GM21723 (cell line): ENCODE results near the gene CEP170B.

Source experiments
- ATAC-seq: cut with Tn5 transposase; IDR thresholded peaks from one replicate; pipeline ENCODE4 v1.9.1; 2021; ENCODE audit warnings: mild to moderate bottlenecking, moderate library complexity; ENCODE audit not compliant: unreplicated experiment

The CEP170B gene

DNA sequence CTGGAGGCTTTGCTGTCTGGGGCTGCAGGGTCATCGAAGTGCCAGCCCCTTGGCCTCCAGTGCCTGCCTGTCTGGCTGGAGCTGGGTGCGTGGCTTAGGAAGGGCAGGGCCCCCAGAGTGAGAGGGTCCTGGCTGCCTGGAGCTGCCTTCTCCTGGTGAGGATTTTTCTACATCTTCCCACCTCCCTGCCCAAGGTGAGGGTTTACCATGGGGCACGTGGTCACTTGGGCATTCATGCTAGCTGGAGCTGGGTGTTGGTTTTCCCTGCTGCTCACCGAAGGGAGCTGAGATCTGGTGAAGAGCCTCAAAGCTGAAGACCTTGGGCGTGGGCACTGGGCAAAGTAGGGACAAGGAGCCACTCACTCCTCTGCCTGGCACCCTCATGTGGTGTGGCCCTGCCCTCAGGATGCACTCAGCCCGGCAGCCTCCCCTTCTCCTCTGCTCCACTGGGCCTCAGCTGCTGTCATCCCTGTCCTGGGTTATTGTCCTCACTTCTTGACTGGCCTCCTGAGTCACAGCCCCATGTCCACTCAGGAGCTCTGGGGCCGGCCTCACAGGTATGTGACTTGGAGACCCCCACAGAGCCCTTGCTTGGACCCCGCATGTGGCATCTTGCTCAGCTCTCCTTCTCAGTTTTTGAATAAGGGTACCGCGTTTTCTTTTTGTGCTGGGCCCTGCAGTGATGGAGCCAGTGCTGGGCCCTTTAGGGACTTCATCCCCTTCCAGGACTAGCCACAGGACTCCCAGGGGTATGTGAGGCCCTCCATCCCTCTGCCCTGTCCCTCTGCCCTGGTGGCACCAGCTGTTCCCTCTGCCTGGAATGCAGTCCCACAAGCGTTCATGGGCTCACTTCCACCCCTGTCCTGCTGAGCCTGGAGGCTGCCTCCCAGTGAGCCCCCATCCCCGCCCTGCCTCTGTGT lies 1.6 kb downstream of the CEP170B start:
- no peak for ATAC-seq

DNA sequence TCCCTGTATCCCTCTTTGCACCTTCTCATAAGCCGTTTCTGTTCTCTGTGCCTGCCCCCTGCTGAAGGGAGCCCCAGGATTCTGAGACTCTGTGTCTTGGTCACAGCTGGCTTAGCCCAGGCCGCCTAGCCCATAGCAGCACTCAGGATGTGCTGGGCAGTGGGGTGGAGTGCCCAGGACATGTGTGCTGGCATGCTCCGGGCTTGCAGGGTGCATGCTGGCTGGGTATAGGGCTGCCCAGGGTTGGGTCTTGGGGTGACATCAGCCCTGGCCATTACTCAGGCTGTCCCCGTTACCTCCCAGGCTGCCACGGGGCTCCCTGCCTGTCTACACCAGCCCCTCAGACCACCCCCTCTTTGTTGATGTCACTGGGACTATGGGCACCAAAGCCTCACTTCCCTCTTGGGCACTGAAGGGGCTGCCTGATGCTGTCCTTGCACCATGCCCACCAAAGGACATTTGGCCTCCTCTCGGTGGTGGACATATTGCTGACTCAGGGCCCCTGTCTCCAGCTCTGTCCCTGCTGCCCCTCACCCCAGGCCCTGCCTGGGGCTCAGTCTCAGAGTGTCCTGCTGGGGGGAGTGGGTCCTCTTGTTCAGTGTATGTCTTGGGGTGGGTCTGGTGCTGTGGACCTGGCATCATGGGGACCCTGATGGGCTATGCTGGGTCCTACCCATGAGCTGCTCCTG lies 2.4 kb downstream of the CEP170B start:
- no peak for ATAC-seq

DNA sequence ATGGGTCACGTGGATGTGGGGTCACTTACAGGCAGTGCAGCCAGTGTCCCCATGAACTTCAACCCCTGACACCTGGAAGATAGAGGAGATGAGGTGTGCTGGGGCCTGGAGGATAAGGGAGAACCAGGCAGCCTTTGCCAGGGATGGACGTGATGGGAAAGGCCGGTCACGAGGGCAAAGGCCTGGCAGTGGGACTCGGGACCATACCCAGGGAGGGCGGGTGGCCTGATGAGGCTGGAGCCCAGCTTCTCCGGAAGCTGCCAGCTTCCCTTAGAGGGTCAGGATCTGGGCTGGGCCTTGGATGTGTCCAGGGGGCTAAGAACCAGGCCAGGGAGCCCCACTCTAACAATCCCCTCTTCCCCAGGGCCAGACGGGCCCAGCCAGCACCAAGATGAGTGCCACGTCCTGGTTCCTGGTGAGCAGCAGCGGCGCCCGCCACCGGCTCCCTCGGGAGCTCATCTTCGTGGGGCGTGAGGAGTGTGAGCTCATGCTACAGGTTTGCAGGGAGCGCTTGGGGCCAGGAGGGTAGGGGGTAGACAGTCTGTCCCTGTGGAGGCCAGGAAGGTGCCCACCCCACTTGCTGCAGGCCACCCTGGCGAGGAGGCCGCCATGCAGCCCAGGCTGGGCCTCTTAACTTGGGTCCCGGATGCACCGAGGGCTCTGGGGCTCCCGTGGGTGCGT lies 3.1 kb downstream of the CEP170B start:
- no peak for ATAC-seq

DNA sequence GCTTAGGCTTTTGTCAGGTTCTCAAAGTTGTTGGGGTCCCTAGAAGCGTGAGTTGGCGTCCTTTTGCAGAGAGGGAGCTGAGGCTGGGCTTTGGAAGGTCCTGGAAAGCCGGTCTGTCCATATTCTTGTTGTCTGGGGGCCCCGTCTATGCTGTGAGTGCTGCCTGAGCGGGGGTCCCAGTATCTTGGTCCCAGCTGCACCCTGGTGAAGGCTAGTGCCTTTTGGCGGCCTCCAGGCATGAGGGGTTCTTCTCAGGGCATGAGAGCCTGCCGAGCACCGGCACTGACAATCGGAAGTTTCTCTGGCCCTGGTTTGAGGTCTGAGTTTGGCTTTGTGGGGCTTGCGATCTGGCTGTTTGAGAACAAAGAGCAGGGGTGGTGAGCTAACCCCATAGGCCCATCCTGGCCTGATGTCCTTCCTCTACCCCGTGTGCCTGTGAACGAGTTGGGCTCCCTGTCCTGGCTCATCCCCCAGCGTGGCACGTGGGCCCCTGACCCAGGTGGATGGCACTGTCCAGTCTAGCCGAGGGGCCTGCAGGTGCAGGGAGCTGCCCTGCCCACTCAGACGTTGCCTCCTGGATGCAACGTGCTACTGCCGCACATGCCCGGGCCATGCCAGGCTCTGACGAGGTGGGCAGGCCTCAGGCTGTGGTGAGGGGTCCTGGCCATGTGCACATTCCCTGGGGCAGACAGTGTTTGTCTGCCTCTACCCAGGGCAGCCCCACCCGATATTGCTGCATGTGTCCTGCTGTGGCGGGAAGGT lies 3.9 kb downstream of the CEP170B start:
- ATAC-seq, result no peak

DNA sequence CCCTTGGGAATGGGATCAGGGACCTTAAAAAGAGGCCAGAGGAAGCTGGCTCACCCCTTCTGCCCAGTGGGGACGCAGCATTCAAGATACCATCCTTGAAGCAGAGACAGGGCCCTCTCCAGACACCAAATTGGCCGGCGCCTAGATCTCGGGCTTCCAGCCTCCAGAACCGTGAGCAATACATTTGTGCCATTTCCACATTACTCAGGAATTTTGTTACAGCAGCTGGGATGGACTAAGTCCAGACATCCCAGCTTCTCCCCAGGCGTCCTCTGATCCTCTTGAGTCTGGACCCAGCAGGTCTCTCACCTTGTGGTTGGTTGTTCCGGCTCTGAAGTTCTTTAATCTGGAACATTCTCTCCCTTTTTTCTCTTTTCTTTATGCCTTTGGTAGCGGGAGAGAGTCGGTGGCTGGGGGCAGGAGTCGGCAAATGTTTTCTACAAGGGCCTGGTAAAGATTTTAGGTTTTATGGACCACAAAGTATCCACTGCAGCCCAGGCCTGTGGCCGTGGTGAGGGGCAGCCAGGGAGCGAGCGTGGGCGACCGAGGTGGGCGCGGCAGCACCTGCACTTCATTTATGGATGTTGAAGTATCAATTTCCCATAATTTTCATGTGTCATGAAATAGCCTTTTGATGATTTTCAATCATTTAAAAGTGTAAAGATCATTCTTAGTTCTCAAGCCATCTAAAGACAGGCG lies 4.8 kb downstream of the CEP170B start:
- ATAC-seq, result no peak

DNA sequence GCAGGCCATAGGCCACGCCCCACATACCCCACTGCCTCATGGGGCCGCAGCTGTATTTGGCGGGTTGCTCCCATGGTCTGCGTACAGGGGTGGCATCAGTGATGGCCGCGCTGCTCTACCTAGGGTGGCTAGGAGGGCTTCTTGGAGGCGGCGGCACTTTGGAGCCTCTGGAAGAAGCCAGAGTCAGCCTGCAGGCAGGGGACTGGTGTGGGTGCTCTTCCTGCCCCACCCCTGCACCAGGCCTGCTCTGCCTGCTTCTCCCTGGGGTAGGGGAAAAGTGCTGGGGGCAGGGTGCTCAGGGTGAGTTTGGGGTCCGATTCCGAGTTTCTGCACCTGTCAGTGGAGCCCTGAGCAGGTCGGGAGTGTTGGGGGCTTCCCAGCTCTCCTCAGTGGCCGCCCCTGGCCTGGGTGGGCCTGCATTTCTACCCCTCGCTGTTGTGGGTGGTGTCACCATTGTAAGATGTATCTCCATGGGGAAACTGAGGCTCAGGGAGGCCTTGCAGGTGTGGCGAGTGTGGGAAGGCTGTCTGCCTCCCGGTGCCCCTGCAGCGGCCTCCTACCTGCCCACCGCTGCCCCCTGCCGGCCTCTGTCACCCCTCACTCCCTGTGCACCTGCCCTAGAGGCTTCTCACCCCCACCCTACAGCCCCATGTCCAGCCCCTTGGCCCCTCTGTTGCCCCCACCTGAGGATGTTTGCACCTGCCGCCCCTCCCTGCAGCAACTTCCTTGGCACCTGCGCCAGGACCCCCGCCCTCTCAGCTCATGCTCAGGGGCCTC lies 5.5 kb downstream of the CEP170B start:
- ATAC-seq, result no peak

DNA sequence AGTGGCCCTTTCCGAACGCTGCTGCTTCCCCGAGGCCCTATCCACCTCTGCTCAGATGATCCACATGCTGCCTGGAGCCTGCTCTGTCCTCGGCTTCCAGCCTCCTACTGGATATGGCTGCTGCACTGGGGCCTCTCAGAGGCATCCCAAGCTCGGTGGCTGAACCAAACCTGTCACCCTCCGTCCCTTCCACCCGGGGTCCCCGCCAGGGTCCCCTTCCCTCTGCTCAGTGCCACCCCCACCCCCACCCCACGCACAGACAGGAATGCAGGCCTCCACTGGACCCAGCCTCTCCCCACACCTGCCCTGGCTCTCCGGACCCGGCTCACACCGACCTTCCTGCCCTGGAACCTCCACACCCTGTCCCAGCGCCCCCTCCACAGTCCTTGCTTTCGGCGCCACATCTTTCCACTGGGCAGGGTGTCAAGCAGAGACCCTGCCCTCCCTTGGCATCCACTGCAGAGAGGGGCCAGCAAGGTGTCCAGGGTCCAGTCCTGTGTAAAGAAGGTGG lies 6.1 kb downstream of the CEP170B start:
- ATAC-seq, result no peak

DNA sequence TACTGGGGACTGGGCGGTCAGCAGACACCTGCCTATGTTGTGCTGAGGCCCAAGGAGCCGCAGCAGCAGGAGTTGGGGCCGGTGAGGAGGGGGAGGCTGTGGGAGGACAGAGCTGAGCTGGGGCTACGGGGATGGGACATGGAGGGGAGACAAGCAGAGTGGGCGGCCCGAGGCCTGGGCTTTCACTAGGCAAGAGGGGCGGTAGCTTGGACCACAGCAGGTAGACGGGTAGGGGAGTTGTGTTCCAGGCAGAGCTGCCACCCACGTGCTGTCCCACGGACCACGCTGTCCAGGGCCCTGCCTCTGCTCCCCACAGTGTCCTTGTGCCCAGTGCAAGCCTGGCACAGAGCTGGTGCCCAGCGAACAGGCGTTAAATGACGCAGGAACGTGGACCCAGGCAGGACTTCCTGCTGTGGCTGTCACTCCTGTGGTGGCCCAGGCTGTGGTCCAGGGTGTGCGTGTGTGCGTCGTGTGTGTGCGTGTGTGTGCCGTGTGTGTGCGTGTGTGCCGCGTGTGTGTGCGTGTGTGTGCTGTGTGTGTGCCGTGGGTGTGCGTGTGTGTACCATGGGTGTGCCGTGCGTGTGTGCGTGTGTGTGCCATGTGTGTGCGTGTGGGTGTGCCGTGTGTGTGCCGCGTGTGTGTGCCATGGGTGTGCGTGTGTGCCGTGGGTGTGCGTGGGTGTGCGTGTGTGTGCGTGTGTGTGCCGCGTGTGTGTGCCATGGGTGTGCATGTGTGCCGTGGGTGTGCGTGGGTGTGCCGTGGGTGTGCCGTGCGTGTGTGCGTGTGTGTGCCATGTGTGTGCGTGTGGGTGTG lies 6.8 kb downstream of the CEP170B start:
- ATAC-seq, result no peak

DNA sequence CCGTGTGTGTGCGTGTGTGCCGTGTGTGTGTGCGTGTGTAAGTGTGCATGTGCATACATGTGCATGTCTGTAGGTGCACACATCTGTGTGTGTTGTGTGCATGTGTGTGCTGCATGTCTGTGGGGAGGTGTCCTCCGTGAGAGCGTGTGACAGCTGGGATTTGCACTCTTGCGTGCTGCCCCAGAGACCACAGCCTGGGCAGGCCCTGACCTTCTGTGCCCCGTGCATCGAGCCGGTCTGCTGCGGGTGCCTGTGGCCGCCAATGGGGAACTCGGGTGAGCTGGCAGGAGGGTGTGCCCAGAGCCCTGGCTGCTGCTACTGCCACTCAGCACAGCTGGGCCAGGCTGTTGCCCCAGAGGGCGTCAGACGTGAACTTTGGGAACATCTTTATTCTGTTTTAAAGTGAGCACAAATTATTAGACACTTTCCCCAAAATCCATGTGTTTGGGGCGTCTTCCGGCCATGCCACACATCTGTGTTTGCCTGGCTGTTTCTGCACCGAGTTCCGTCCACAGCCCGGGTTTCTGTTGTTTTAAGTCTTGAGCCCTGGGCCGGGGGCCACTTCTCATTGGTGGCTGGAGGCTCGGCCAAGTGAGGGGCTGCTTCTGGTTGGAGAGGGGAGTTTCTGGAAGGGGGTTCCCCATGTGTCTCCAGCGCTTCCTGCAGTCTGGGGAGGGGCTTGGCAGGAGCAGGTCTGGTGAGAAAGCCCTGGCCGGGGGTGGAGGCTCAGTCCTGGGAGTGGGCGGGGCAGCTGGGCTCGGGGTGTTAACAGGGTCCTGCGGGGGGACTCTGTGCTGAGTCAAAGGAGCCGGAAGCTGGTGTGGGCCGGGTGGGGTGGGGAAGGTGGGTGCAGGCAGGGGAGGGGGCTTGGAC lies 7.6 kb downstream of the CEP170B start:
- ATAC-seq, result no peak

DNA sequence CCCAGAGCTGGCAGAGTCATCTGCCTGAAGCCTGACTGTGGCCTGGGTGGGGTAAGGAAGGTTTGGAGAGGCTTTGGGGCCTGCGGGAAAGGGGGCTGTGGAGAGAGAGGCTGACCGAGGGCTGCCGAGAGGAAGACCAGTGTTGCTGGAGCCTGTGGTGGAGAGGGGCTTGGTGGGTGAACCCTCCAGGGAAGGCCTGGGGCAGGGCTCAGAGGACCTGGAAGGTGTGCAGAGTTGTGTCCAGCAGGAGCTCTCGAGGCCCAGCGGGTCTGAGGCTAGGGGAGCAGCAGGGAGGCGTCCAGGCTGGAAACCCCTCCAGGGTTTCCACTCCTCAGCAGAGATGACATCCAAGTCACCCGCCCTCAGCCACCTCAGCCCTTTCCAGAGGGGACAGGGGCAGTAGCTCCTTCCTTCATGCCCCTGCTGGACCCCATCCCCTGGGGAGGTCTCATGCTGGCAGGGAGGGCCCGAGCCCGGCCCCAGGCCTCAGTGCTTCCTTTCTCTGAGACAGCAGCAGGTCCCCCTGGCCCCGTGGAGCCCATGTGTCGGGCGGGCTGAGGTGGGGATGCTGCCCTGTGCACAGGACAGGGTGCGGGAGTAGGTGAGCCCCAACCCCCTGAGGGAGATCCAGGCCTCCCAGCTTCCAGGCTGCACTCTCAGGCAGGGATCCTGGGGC lies 8.4 kb downstream of the CEP170B start:
- ATAC-seq, result no peak

DNA sequence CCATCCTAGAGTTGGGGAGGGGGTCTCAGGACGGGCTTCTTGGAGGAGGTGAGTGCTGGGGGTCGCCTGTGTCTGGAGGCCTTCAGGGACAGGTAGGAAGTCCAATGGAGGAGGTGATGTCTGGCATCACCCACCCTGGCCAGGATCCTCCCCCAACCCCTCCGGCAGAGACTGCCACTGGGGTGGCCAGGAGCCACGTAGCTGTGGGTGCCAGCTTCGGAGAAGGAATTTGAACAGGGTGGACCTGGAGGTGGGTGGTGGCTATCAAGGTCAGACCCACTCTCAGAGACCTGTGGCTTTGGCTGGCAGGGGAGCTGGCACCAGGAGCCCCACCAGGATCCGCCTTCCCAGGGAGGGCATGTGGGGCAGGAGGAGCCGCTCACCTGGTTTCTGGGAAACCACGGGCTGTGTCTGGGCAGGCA lies 9.1 kb downstream of the CEP170B start:
- ATAC-seq, result no peak

DNA sequence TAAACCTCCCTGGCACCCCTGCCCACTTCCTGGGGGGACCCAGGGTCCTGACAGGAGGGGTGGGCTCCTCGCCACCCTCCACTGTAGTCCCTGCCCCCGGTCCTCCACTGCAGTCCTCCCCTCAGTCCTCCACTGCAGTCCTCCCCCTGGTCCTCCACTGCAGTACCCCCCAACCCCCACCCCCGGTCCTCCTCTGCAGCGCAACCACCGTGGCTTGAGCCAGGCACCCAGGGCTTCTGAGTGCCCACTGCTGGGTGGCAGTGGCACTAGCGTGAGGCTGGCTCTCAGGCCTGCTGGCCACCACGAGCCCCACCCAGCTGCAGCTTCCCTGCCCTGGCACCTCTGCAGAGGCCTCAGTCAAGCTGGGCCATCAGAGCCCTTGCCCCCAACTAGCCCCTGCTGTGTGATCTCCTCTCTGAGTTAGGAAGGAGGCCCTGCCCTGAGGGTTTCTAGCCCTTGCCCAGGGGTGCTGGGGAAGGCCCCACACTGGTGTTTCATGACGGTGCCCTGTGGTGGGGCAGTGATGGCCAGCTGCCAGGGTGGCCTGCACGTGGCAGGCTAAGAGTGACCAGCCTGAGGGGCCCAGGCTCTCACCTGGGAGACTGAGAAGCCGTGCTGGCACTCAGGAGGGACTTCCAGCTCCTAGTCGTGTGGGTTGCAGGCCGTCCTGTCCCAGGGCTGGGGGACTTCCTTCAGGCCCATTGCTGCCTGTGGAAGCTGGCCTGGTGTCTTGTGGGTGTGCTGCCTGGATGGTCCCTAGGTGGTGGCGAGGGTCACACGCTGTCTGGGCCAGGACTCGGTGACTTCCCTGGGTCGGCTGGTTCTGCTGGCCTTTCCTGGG lies 9.7 kb downstream of the CEP170B start:
- no peak for ATAC-seq

DNA sequence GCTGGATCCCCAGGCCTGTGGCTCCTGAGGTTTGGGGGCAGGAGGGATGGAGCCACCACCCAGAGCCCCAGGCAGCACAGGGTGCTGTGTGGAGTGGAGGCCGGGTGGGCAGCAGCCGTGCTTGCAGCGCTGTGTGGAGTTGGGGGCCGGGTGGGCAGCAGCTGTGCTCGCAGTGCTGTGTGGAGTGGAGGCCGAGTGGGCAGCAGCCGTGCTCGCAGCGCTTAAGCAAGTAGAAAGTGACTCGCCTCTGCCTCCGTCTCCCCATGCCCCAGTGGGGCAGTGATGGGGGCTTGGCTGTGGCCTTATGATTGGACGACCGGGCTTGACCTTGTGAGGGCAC lies 10.3 kb downstream of the CEP170B start:
- ATAC-seq, result no peak

DNA sequence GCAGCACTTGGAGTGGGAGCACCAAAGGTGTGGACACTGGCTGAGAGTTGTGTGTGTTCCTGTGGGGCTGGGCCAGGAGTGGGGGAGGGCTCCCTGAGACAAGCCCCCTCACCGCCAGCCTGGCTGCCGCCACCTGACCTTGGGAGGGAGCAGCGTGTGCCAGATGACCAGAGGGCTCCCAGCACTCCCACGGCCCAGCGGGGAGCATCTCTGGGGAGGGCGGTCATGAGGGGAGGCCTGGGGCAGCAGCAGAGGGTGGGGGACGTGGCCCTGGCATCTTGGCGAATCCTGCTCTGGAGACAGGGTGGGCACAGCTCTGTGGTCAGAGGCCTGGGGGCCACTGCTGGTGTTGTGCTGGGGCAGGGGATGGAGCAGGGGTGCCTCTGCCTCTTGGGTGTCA lies 10.7 kb downstream of the CEP170B start:
- no peak for ATAC-seq

DNA sequence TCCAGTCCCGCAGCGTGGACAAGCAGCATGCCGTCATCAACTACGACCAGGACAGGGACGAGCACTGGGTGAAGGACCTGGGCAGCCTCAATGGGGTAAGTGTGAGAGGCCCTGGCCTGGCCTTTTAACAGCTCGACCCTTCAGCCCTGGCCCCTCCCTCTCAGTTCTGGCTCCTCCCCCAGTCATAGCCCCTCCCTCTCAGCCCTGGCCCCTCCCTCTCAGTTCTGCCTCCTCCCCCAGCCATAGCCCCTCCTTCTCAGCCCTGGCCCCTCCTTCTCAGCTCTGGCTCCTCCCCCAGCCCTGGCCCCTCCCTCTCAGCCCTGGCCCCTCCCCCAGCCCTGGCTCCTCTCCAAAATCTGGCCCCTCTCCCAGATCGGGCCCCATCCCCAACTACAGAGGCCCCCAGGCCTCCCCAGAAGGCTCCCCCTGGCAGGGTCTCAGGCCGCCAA lies 11.2 kb downstream of the CEP170B start:
- no peak for ATAC-seq
